ENCODE measurements around the gene MTG2.

The MTG2 gene

DNA sequence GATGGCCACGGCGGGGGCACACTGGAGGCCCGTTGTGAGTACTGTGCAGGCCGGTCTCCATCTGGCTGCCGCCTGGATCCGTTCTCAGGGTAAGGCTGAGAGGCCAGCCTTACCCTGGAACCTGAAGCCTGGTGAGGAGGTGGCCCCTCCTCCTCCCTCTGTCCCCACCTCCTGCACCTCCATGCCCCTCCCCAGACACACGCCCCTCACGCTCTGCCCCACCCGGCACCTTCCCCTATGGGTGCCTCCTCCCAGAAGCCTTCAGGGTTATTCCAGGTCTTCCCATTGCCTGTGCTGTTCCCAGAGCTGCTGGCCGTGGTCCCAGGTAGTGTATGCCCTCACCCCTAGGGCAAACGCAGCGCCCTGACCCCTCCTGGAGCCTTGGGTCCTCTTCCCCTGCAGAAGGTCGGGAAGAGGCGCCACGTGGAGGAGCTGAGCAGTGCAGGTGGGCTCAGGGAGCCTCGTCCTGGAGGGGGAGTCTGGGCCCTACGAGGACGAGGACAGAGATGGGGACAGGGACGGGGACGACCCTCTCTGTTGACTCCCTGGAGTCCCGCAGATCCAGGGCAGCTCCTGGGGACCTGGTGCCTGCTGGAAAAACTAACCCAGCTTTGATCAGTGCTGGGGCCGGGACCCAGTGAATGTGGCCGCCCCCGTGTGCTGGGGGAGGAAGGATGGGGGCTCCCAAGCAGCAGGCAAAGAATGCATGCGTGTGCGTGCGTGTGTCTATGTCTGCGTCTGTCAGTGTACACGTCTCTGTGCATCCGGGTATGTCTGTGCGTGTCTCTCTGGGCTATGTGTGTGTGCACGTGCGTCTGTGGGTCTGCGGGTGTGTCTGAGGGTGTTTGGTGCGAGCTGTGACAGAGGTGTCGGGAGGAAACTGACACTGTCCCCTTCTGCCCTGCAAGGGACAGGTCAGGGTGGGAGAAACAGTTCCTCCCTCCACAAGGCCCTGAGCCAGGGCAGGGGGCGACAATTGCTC lies 45.4 kb downstream of the MTG2 start (continued):
- TF ChIP-seq, protein P1, sequence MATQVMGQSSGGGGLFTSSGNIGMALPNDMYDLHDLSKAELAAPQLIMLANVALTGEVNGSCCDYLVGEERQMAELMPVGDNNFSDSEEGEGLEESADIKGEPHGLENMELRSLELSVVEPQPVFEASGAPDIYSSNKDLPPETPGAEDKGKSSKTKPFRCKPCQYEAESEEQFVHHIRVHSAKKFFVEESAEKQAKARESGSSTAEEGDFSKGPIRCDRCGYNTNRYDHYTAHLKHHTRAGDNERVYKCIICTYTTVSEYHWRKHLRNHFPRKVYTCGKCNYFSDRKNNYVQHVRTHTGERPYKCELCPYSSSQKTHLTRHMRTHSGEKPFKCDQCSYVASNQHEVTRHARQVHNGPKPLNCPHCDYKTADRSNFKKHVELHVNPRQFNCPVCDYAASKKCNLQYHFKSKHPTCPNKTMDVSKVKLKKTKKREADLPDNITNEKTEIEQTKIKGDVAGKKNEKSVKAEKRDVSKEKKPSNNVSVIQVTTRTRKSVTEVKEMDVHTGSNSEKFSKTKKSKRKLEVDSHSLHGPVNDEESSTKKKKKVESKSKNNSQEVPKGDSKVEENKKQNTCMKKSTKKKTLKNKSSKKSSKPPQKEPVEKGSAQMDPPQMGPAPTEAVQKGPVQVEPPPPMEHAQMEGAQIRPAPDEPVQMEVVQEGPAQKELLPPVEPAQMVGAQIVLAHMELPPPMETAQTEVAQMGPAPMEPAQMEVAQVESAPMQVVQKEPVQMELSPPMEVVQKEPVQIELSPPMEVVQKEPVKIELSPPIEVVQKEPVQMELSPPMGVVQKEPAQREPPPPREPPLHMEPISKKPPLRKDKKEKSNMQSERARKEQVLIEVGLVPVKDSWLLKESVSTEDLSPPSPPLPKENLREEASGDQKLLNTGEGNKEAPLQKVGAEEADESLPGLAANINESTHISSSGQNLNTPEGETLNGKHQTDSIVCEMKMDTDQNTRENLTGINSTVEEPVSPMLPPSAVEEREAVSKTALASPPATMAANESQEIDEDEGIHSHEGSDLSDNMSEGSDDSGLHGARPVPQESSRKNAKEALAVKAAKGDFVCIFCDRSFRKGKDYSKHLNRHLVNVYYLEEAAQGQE (tag by site-specific recombination; IDR thresholded peaks at IDR 0.05): 0 out of 2 replicates have a peak, but pooled peaks have one; percentile 47
- TF ChIP-seq ZNF426 (tag by site-specific recombination; IDR thresholded peaks at IDR 0.05): no peak

DNA sequence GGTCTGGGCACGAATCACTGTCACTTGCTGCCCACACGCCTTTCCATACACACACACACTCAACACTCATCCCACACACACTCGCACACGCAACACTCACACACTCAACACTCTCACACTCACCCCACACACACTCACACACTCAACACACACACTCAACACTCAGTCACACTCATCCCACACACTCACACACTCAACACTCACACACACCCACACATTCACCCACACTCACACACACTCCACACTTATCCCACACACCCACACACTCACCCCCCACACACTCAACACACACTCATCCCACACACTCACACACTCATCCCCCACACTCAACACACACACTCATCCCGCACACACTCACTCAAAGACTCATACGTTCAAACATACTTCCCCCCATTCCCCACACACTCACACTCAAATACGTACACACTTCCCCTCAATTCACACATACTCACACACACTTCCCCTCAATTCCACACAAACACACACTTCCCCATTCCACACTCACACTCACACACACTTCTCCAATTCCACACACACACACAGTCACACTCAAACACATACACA lies 46.2 kb downstream of the MTG2 start:
- Histone ChIP-seq H3K27ac (ENCODE audit: extremely low read depth, low read depth, low read length) (no peak overlapping the region), H3K4me3 (ENCODE audit: low read depth, low read length) (no peak overlapping the region), H3K9me3 (ENCODE audit: control insufficient read depth, insufficient read depth, low read depth, low read length) (no peaks in the 10 kb centered on the region), H3K36me3 (ENCODE audit: control insufficient read depth in 2 of 2, insufficient read depth in 1 of 2, low read length in 2 of 2) (no peaks in the 10 kb centered on the region), H3K4me1 (ENCODE audit: control insufficient read depth, insufficient read depth, low read length) (no peaks in the 10 kb centered on the region)
- ChIA-PET POLR2A (no interaction called here), CTCF (no interaction called here)
- TF ChIP-seq SP2 (tag by site-specific recombination; IDR thresholded peaks at IDR 0.05) (no peak), ZNF433 (tag by site-specific recombination; IDR thresholded peaks at IDR 0.05; ENCODE audit: low read depth) (no peak), ZIC2 (tag by site-specific recombination; IDR thresholded peaks at IDR 0.05) (0 out of 2 replicates have a peak, but pooled peaks have one; percentile 2), EGR2 (tag by site-specific recombination; IDR thresholded peaks at IDR 0.05; ENCODE audit: low read depth) (peak; percentile 100), ZNF558 (tag by site-specific recombination; IDR thresholded peaks at IDR 0.05) (no peak), ZNF311 (tag by site-specific recombination; IDR thresholded peaks at IDR 0.05; ENCODE audit: borderline replicate concordance) (0 out of 2 replicates have a peak, but pooled peaks have one; percentile 43), ZFHX2 (tag by site-specific recombination; conservative IDR thresholded peaks at IDR 0.05) (peak; percentile 100), ZNF175 (tag by site-specific recombination; IDR thresholded peaks at IDR 0.05) (0 out of 2 replicates have a peak, but pooled peaks have one; percentile 32)
- TF ChIP-seq, protein P2, sequence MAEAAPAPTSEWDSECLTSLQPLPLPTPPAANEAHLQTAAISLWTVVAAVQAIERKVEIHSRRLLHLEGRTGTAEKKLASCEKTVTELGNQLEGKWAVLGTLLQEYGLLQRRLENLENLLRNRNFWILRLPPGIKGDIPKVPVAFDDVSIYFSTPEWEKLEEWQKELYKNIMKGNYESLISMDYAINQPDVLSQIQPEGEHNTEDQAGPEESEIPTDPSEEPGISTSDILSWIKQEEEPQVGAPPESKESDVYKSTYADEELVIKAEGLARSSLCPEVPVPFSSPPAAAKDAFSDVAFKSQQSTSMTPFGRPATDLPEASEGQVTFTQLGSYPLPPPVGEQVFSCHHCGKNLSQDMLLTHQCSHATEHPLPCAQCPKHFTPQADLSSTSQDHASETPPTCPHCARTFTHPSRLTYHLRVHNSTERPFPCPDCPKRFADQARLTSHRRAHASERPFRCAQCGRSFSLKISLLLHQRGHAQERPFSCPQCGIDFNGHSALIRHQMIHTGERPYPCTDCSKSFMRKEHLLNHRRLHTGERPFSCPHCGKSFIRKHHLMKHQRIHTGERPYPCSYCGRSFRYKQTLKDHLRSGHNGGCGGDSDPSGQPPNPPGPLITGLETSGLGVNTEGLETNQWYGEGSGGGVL (tag by site-specific recombination; IDR thresholded peaks at IDR 0.05): peak; percentile 20; the same call in 1 of the 2 replicates
- TF ChIP-seq, protein P3, sequence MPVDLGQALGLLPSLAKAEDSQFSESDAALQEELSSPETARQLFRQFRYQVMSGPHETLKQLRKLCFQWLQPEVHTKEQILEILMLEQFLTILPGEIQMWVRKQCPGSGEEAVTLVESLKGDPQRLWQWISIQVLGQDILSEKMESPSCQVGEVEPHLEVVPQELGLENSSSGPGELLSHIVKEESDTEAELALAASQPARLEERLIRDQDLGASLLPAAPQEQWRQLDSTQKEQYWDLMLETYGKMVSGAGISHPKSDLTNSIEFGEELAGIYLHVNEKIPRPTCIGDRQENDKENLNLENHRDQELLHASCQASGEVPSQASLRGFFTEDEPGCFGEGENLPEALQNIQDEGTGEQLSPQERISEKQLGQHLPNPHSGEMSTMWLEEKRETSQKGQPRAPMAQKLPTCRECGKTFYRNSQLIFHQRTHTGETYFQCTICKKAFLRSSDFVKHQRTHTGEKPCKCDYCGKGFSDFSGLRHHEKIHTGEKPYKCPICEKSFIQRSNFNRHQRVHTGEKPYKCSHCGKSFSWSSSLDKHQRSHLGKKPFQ (tag by site-specific recombination; IDR thresholded peaks at IDR 0.05): peak; percentile 36; the same call in 1 of the 2 replicates
- TF ChIP-seq, protein P4, sequence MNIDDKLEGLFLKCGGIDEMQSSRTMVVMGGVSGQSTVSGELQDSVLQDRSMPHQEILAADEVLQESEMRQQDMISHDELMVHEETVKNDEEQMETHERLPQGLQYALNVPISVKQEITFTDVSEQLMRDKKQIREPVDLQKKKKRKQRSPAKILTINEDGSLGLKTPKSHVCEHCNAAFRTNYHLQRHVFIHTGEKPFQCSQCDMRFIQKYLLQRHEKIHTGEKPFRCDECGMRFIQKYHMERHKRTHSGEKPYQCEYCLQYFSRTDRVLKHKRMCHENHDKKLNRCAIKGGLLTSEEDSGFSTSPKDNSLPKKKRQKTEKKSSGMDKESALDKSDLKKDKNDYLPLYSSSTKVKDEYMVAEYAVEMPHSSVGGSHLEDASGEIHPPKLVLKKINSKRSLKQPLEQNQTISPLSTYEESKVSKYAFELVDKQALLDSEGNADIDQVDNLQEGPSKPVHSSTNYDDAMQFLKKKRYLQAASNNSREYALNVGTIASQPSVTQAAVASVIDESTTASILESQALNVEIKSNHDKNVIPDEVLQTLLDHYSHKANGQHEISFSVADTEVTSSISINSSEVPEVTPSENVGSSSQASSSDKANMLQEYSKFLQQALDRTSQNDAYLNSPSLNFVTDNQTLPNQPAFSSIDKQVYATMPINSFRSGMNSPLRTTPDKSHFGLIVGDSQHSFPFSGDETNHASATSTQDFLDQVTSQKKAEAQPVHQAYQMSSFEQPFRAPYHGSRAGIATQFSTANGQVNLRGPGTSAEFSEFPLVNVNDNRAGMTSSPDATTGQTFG (tag by site-specific recombination; IDR thresholded peaks at IDR 0.05; ENCODE audit: borderline replicate concordance): peak; percentile 30; the same call in 1 of the 2 replicates
- TF ChIP-seq, protein P5, sequence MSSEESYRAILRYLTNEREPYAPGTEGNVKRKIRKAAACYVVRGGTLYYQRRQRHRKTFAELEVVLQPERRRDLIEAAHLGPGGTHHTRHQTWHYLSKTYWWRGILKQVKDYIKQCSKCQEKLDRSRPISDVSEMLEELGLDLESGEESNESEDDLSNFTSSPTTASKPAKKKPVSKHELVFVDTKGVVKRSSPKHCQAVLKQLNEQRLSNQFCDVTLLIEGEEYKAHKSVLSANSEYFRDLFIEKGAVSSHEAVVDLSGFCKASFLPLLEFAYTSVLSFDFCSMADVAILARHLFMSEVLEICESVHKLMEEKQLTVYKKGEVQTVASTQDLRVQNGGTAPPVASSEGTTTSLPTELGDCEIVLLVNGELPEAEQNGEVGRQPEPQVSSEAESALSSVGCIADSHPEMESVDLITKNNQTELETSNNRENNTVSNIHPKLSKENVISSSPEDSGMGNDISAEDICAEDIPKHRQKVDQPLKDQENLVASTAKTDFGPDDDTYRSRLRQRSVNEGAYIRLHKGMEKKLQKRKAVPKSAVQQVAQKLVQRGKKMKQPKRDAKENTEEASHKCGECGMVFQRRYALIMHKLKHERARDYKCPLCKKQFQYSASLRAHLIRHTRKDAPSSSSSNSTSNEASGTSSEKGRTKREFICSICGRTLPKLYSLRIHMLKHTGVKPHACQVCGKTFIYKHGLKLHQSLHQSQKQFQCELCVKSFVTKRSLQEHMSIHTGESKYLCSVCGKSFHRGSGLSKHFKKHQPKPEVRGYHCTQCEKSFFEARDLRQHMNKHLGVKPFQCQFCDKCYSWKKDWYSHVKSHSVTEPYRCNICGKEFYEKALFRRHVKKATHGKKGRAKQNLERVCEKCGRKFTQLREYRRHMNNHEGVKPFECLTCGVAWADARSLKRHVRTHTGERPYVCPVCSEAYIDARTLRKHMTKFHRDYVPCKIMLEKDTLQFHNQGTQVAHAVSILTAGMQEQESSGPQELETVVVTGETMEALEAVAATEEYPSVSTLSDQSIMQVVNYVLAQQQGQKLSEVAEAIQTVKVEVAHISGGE (tag by site-specific recombination; conservative IDR thresholded peaks at IDR 0.05; ENCODE audit: low read depth): no peak
